H1 (cell line): ENCODE results near the gene MLF1. TPM values are rescaled to one million over a fixed set of nuclear protein-coding genes. Genes with fewer than 3 reads are reported as not detected.
A peak's percentile ranks its signal among the peaks of the same experiment; 100 is the strongest.

ENCODE experiments used
- CTCF ChIA-PET: fragments of 300-600 bp; sonication (Branson Sonifier 250); formaldehyde crosslinking; loops from one replicate; lab custom pipeline; 2021; ENCODE audit not compliant: partially characterized antibody; lab: Charles Lee
- POLR2A ChIA-PET: fragments of 300-600 bp; sonication (Branson Sonifier 250); formaldehyde crosslinking; loops from one replicate; lab custom pipeline; 2021; ENCODE audit warnings: inconsistent platforms; ENCODE audit not compliant: partially characterized antibody; lab: Charles Lee
- DNase-seq, 2 experiments: peaks; one replicate each; pipeline versions ENCODE4 v3.0.0 to v3.0.0-alpha.2; 2010 to 2022; ENCODE audit warnings: low spot score in 2 of 2, low read depth in 1 of 2, mixed read lengths in 1 of 2
- FAIRE-seq: peaks from 2 replicates; lab custom pipeline; 2011; peaks lifted over from hg19 to GRCh38; lab: Jason Lieb, UNC
- H2AFZ ChIP-seq: 2 replicates; pipeline ENCODE4 v1.8.1; 2012; ENCODE audit warnings: low read length, inconsistent platforms
- H2AK5ac ChIP-seq: 2 replicates; pipeline ENCODE4 v1.6.1; 2013; ENCODE audit warnings: low read depth, low read length
- H2BK120ac ChIP-seq: replicated peaks from 2 replicates; pipeline ENCODE3; 2013; ENCODE audit warnings: low read depth, low read length, inconsistent platforms
- H2BK12ac ChIP-seq: 2 replicates; pipeline ENCODE4 v1.6.1; 2013; ENCODE audit warnings: low read depth, low read length
- H2BK15ac ChIP-seq: 2 replicates; pipeline ENCODE4 v1.6.1; 2013; ENCODE audit warnings: low read length
- H2BK20ac ChIP-seq: 2 replicates; pipeline ENCODE4 v1.6.1; 2013; ENCODE audit warnings: low read length
- H2BK5ac ChIP-seq: 2 replicates; pipeline ENCODE4 v1.6.1; 2013; ENCODE audit warnings: low read depth, low read length
- H3K14ac ChIP-seq: 2 replicates; pipeline ENCODE4 v1.6.1; 2013; ENCODE audit warnings: inconsistent platforms; ENCODE audit not compliant: insufficient read length
- H3K18ac ChIP-seq: 2 replicates; pipeline ENCODE4 v1.6.1; 2013; ENCODE audit warnings: low read length; ENCODE audit errors: extremely low read depth
- H3K23ac ChIP-seq: 2 replicates; pipeline ENCODE4 v1.6.1; 2013; ENCODE audit warnings: inconsistent platforms; ENCODE audit not compliant: insufficient read length
- H3K23me2 ChIP-seq: 2 replicates; pipeline ENCODE4 v1.6.1; 2013; ENCODE audit warnings: low read depth, low read length
- H3K27ac ChIP-seq: 2 replicates; pipeline ENCODE4 v1.6.1; 2011; ENCODE audit warnings: low read depth, low read length, inconsistent platforms
- H3K27me3 ChIP-seq, 4 experiments: replicated peaks in 1 of 4; 1 replicate in 1 of 4; 2 replicates in 3 of 4; pipeline versions ENCODE4 v1.6.1 to v1.8.1; 2011 to 2013; ENCODE audit warnings: low read length in 3 of 4, mild to moderate bottlenecking in 3 of 4, inconsistent platforms in 2 of 4, mixed read lengths in 2 of 4, moderate library complexity in 1 of 4; ENCODE audit not compliant: control insufficient read depth in 3 of 4, insufficient read depth in 3 of 4; ENCODE audit errors: extremely low read depth in 1 of 4
- H3K36me3 ChIP-seq, 4 experiments: 2 replicates each; pipeline versions ENCODE4 v1.6.1 to v1.8.1; 2011 to 2013; ENCODE audit warnings: mild to moderate bottlenecking in 4 of 4, low read length in 3 of 4, moderate library complexity in 2 of 4, control low read depth in 1 of 4, inconsistent platforms in 1 of 4; ENCODE audit not compliant: insufficient read depth in 4 of 4, control insufficient read depth in 2 of 4
- H3K4ac ChIP-seq: replicated peaks from 2 replicates; pipeline ENCODE3; 2013; ENCODE audit warnings: low read length, low read depth, mixed read lengths, inconsistent platforms; ENCODE audit not compliant: insufficient read length
- H3K4me1 ChIP-seq, 4 experiments: replicated peaks in 1 of 4; 1 replicate in 1 of 4; 2 replicates in 3 of 4; pipeline versions ENCODE4 v1.6.1 to v1.8.1; 2011 to 2013; ENCODE audit warnings: low read length in 3 of 4, inconsistent platforms in 2 of 4, mixed read lengths in 1 of 4; ENCODE audit not compliant: insufficient read depth in 4 of 4, control insufficient read depth in 3 of 4
- H3K4me2 ChIP-seq, 2 experiments: 2 replicates each; pipeline versions ENCODE4 v1.6.1 to v1.8.1; 2011 to 2013; ENCODE audit warnings: low read depth in 2 of 2, low read length in 2 of 2, control low read depth in 1 of 2, inconsistent platforms in 1 of 2, mild to moderate bottlenecking in 1 of 2; ENCODE audit not compliant: insufficient read depth in 1 of 2
- H3K4me3 ChIP-seq, 4 experiments: fragments of 200-600, 300-600 bp in 1 of 4; sonication (generic), shearing (Covaris generic), sonication (Bioruptor Twin) in 1 of 4; 2 replicates each; pipeline versions ENCODE4 v1.5.1 to v1.8.1; 2011 to 2016; ENCODE audit warnings: low read length in 4 of 4, low read depth in 3 of 4, control low read depth in 2 of 4, inconsistent platforms in 2 of 4, mild to moderate bottlenecking in 2 of 4, mixed read lengths in 1 of 4, moderate library complexity in 1 of 4; ENCODE audit not compliant: insufficient read depth in 2 of 4; ENCODE audit errors: extremely low read depth in 1 of 4
- H3K56ac ChIP-seq: replicated peaks from 2 replicates; pipeline ENCODE3; 2013; ENCODE audit warnings: low read depth, mild to moderate bottlenecking, mixed read lengths, low read length, inconsistent platforms; ENCODE audit not compliant: insufficient read length
- H3K79me1 ChIP-seq: 2 replicates; pipeline ENCODE4 v1.6.1; 2013; ENCODE audit warnings: low read depth, low read length, control low read depth
- H3K79me2 ChIP-seq, 2 experiments: 2 replicates each; pipeline versions ENCODE4 v1.6.1 to v1.8.1; 2012 to 2013; ENCODE audit warnings: low read length in 2 of 2, mild to moderate bottlenecking in 2 of 2, inconsistent platforms in 1 of 2; ENCODE audit not compliant: insufficient read depth in 2 of 2, control insufficient read depth in 1 of 2
- H3K9ac ChIP-seq, 4 experiments: replicated peaks in 1 of 4; 1 replicate in 1 of 4; 2 replicates in 3 of 4; pipeline versions ENCODE4 v1.6.1 to v1.8.1; 2011 to 2013; ENCODE audit warnings: low read depth in 3 of 4, low read length in 3 of 4, control low read depth in 2 of 4, mild to moderate bottlenecking in 2 of 4, moderate library complexity in 2 of 4, inconsistent platforms in 1 of 4; ENCODE audit errors: extremely low read depth in 1 of 4
- H3K9me3 ChIP-seq, 2 experiments: 2 replicates each; pipeline versions ENCODE4 v1.6.1 to v1.8.1; 2012 to 2013; ENCODE audit warnings: mild to moderate bottlenecking in 2 of 2, moderate library complexity in 2 of 2, control low read depth in 1 of 2, inconsistent platforms in 1 of 2, low read depth in 1 of 2, low read length in 1 of 2, mixed read lengths in 1 of 2; ENCODE audit not compliant: insufficient read depth in 2 of 2
- H4K20me1 ChIP-seq, 2 experiments: replicated peaks in 1 of 2; 2 replicates each; pipeline versions ENCODE3 to v1.8.1; 2011 to 2013; ENCODE audit warnings: inconsistent platforms in 2 of 2, low read length in 2 of 2, mild to moderate bottlenecking in 1 of 2; ENCODE audit not compliant: insufficient read depth in 2 of 2, control insufficient read depth in 1 of 2
- H4K5ac ChIP-seq: 2 replicates; pipeline ENCODE4 v1.6.1; 2013; ENCODE audit warnings: low read length, low read depth, mixed read lengths, inconsistent platforms; ENCODE audit not compliant: insufficient read length
- H4K8ac ChIP-seq: 2 replicates; pipeline ENCODE4 v1.8.0; 2013; ENCODE audit warnings: mild to moderate bottlenecking, moderate library complexity, low read length, inconsistent platforms; ENCODE audit not compliant: insufficient read depth; ENCODE audit errors: extremely low read depth
- H4K91ac ChIP-seq: replicated peaks from 2 replicates; pipeline ENCODE3; 2013; ENCODE audit warnings: low read length, mixed read lengths, inconsistent platforms; ENCODE audit not compliant: insufficient read length
- CBX8 ChIP-seq: fragments of 300-800, 300-1000 bp; sonication (generic); IDR thresholded peaks from 2 replicates; pipeline ENCODE4 v1.7.1; 2016; ENCODE audit warnings: low read depth, low read length, borderline replicate concordance
- CTBP2 ChIP-seq: IDR thresholded peaks from 2 replicates; pipeline ENCODE4 v1.7.0; 2011; ENCODE audit warnings: borderline replicate concordance, mild to moderate bottlenecking, moderate library complexity, mixed read lengths, low read length; ENCODE audit not compliant: insufficient read depth, insufficient read length
- EGR1 ChIP-seq: IDR thresholded peaks from 2 replicates; pipeline ENCODE4 v1.6.1; 2011; ENCODE audit warnings: low read depth, low read length, borderline replicate concordance
- HDAC2 ChIP-seq, 2 experiments: fragments of 300-600 bp in 1 of 2; sonication (generic) in 1 of 2; IDR thresholded peaks; 2 replicates each; pipeline ENCODE4 v1.6.1; 2011 to 2012; ENCODE audit warnings: low read depth in 2 of 2, low read length in 2 of 2, mild to moderate bottlenecking in 2 of 2, moderate library complexity in 2 of 2, borderline replicate concordance in 1 of 2, inconsistent platforms in 1 of 2
- NRF1 ChIP-seq: IDR thresholded peaks from 2 replicates; pipeline ENCODE4 v1.6.1; 2011; ENCODE audit warnings: mild to moderate bottlenecking, low read depth, low read length, improper control_type of control experiment
- PHF8 ChIP-seq: fragments of 200-600 bp; sonication (generic); conservative IDR thresholded peaks from 2 replicates; pipeline ENCODE4 v1.7.1; 2012; ENCODE audit warnings: low read depth, mild to moderate bottlenecking, inconsistent platforms, low read length, moderate library complexity
- POLR2A ChIP-seq, 2 experiments: IDR thresholded peaks; 1 replicate in 1 of 2; 2 replicates in 1 of 2; pipeline ENCODE4 v1.6.1; 2011; ENCODE audit warnings: low read depth in 2 of 2, low read length in 2 of 2, mild to moderate bottlenecking in 2 of 2; ENCODE audit errors: control extremely low read depth in 1 of 2
- RXRA ChIP-seq: IDR thresholded peaks from 2 replicates; pipeline ENCODE4 v1.6.1; 2011; ENCODE audit warnings: low read depth, mild to moderate bottlenecking, low read length, moderate library complexity; ENCODE audit not compliant: insufficient read depth
- SP2 ChIP-seq: IDR thresholded peaks from 2 replicates; pipeline ENCODE4 v1.6.1; 2012; ENCODE audit warnings: mild to moderate bottlenecking, low read length, inconsistent platforms
- TEAD4 ChIP-seq: IDR thresholded peaks from 2 replicates; pipeline ENCODE4 v1.6.1; 2012; ENCODE audit warnings: low read depth, low read length, inconsistent platforms, mixed read lengths
- YY1 ChIP-seq: IDR thresholded peaks from 2 replicates; pipeline ENCODE4 v1.6.1; 2011; ENCODE audit warnings: low read depth, mild to moderate bottlenecking, low read length
- WGBS, 2 experiments: shearing (Covaris generic) in 1 of 2; methylation state at CpG; one replicate each; pipeline versions ENCODE4 v1.1.6 to v1.1.7; 2013 to 2015; ENCODE audit warnings: low lambda C conversion rate in 2 of 2, mixed read lengths in 2 of 2, inconsistent platforms in 1 of 2, low coverage in 1 of 2, missing lambda C conversion rate in 1 of 2; ENCODE audit not compliant: insufficient replicate concordance in 2 of 2, insufficient coverage in 1 of 2, insufficient read length in 1 of 2; ENCODE audit errors: extremely low coverage in 1 of 2, missing lambda C conversion rate in 1 of 2; 5-methylcytosine and 5-hydroxymethylcytosine counted together
- polyA plus RNA-seq, 7 experiments: library from polyadenylated mRNA; depleted of rRNA in 3 of 7; stranded (reverse) in 5 of 7; unstranded in 2 of 7; fragments of >200 nt in 5 of 7; fragments of 200-250 nt in 2 of 7; gene quantifications; 1 replicate in 5 of 7; 2 replicates in 1 of 7; 4 replicates in 1 of 7; pipeline versions ENCODE4 v1.2.1 to v1.2.3, GENCODE V29; 2011 to 2013; ENCODE audit warnings: missing spikeins in 2 of 7, mixed read lengths in 2 of 7
- total RNA-seq: library from RNA; stranded (reverse); fragmentation: NEBNext Ultra II Directional; extraction: Animal tissue kit (Norgen Biotek cat#: 25700); gene quantifications from 2 replicates; pipeline ENCODE4 v1.2.1, GENCODE V29; 2021
- TF ChIP-seq, protein P1 (sequence below): IDR thresholded peaks from 2 replicates; pipeline ENCODE4 v1.6.1; 2012; ENCODE audit warnings: inconsistent platforms

MLF1 gene
- total and polyA plus RNA-seq, 2 of the 8 experiments (the other 6 are each of a cell fraction or from before 2014, with no cell fraction given) = 13.4 to 48.9 TPM

DNA sequence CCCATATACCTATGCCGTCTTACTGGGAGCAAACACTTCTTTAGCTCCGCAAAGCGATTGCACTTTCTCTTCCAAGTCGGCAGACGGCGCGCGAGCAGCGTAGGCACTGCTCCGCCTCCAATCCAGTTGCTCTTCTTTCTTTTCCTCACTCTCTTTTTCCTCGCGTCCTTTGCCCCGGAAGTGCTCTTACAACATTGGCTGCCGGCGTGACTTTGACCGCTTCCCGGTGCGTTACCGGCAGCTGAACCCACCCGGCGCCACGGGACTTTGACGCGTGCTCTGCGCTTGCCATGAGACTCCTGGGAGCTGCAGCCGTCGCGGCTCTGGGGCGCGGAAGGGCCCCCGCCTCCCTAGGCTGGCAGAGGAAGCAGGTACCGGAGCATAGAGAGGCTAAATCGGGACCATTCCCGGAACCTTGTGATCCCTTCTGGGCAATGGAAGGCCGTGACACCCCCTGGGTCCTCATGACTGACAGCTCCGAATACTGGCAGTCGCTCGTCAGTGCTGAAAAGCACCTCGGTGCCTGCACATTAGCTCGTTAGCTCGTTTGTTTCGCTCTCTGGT lies 73.4 kb downstream of the MLF1 start, which contains the start of gene GFM1:
Gene GFM1 (plus strand): TSS at position 183 of the 564 bp plus-strand sequence. CDS start 108 bp downstream, at position 291.
- no peaks in the 10 kb centered on the region for H3K4me1 ChIP-seq
- no peaks in the 10 kb centered on the region for H3K23me2 ChIP-seq
- peak within 1 kb of the TSS; percentile 96 for H2AFZ ChIP-seq
- peak within 1 kb of the TSS; percentile 78 for H2BK5ac ChIP-seq
- no peak within 1 kb of the TSS for H3K23ac ChIP-seq
- ChIA-PET POLR2A (interaction anchor here (0.5 to 2.6 kb wide), 9 partner anchors 11 to 1427 kb away, joined by 3 to 15 read pairs (median 3); partner anchors contain the start of genes LXN and MLF1), CTCF (interaction anchor here (0.6 to 5.7 kb wide), 35 partner anchors 9 to 1338 kb away, joined by 3 to 45 read pairs (median 4); partner anchors contain the start of gene LXN)
- WGBS, 2 experiments = 2% methylated on average over 42 of the region's 42 CpGs; no CpG with 5 or more reads in 1 of the 2 experiments
- H3K4ac ChIP-seq = peak within 1 kb of the TSS; percentile 25
- DNase-seq (peak; percentile 80 to 87), FAIRE-seq (peak; percentile 93)
- H3K4me2 ChIP-seq = peak within 1 kb of the TSS; percentile 26 to 67
- H3K4me3 ChIP-seq = peak within 1 kb of the TSS; percentile 80 to 95 (median 92)
- H2AK5ac ChIP-seq = no peak within 1 kb of the TSS
- peaks cover 3 to 9% (median 4%) of the 10 kb centered on the region in 4 experiments; a peak in 3 of 8 replicates for H3K36me3 ChIP-seq
- H4K91ac ChIP-seq = no peak within 1 kb of the TSS
- peak within 1 kb of the TSS; percentile 77; the same call in 1 of the 2 replicates for H3K27ac ChIP-seq
- H4K20me1 ChIP-seq = no peaks in the 10 kb centered on the region
- no peak within 1 kb of the TSS for H2BK120ac ChIP-seq
- H3K9me3 ChIP-seq = no peaks in the 10 kb centered on the region
- H4K5ac ChIP-seq = peak within 1 kb of the TSS; percentile 32
- no peak within 1 kb of the TSS for H2BK15ac ChIP-seq
- no peak within 1 kb of the TSS for H3K14ac ChIP-seq
- H3K18ac ChIP-seq = no peak within 1 kb of the TSS
- peak within 1 kb of the TSS; percentile 78 for H3K56ac ChIP-seq
- no peaks in the 10 kb centered on the region for H3K79me1 ChIP-seq
- H3K79me2 ChIP-seq = peaks cover 0 to 29% of the 10 kb centered on the region in 2 experiments; a peak in 3 of 4 replicates
- H3K9ac ChIP-seq = peak within 1 kb of the TSS in 3 of 4 experiments; percentile 49 to 73 (median 68); a peak in 6 of 7 replicates
- H3K27me3 ChIP-seq = no peaks in the 10 kb centered on the region
- peak within 1 kb of the TSS; percentile 97 for H4K8ac ChIP-seq
- H2BK12ac ChIP-seq = no peak within 1 kb of the TSS
- no peak within 1 kb of the TSS for H2BK20ac ChIP-seq
- TF ChIP-seq RXRA (no peak), YY1 (peak; percentile 41; the same call in 1 of the 2 replicates), TEAD4 (no peak), PHF8 (peak; percentile 88), CBX8 (no peak), POLR2A (IDR thresholded peaks at IDR 0.05; ENCODE audit: control extremely low read depth in 1 of 2, low read depth in 2 of 2, low read length in 2 of 2) (peak; percentile 22 to 83), HDAC2 (IDR thresholded peaks at IDR 0.05; ENCODE audit: borderline replicate concordance in 1 of 2, low read depth in 2 of 2, low read length in 2 of 2) (peak; percentile 50 to 97; a peak in 2 of 4 replicates), CTBP2 (peak; percentile 86), SP2 (peak; percentile 51), EGR1 (peak; percentile 86), NRF1 (no peak)
- TF ChIP-seq, protein P1, sequence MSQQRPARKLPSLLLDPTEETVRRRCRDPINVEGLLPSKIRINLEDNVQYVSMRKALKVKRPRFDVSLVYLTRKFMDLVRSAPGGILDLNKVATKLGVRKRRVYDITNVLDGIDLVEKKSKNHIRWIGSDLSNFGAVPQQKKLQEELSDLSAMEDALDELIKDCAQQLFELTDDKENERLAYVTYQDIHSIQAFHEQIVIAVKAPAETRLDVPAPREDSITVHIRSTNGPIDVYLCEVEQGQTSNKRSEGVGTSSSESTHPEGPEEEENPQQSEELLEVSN = peak; percentile 67
